Measurements from ENCODE around the gene MATK.

GRCh38 chr19:3784607-3785450, 1.4 kb downstream of the MATK start:
- no peak for TF ChIP-seq RAD21 (IDR thresholded peaks at IDR 0.05; ENCODE audit: low read depth)
- TF ChIP-seq, protein P1, sequence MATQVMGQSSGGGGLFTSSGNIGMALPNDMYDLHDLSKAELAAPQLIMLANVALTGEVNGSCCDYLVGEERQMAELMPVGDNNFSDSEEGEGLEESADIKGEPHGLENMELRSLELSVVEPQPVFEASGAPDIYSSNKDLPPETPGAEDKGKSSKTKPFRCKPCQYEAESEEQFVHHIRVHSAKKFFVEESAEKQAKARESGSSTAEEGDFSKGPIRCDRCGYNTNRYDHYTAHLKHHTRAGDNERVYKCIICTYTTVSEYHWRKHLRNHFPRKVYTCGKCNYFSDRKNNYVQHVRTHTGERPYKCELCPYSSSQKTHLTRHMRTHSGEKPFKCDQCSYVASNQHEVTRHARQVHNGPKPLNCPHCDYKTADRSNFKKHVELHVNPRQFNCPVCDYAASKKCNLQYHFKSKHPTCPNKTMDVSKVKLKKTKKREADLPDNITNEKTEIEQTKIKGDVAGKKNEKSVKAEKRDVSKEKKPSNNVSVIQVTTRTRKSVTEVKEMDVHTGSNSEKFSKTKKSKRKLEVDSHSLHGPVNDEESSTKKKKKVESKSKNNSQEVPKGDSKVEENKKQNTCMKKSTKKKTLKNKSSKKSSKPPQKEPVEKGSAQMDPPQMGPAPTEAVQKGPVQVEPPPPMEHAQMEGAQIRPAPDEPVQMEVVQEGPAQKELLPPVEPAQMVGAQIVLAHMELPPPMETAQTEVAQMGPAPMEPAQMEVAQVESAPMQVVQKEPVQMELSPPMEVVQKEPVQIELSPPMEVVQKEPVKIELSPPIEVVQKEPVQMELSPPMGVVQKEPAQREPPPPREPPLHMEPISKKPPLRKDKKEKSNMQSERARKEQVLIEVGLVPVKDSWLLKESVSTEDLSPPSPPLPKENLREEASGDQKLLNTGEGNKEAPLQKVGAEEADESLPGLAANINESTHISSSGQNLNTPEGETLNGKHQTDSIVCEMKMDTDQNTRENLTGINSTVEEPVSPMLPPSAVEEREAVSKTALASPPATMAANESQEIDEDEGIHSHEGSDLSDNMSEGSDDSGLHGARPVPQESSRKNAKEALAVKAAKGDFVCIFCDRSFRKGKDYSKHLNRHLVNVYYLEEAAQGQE (IDR thresholded peaks at IDR 0.05; ENCODE audit: low read depth), result no peak
